Gastroesophageal sphincter (tissue), 4 donors: ENCODE measurements around the gene ARPC5L. TPM values are rescaled to one million over a fixed set of nuclear protein-coding genes. Genes with fewer than 3 reads are reported as not detected.
"Not testable (repeated sequence)": the region's sequence is repeated elsewhere in the genome, so short reads cannot be mapped to it uniquely, and the experiment has no call there.

ENCODE experiments used
- ATAC-seq: fragments of 150-250 bp; one replicate; pipeline ENCODE4 v1.9.1; 2016; ENCODE audit warnings: mild to moderate bottlenecking, moderate library complexity
- H3K27ac ChIP-seq, 4 donors: fragments of 200-600 bp; sonication (generic) in 3 of 4; 1 replicate in 3 of 4; 2 replicates in 1 of 4; pipeline ENCODE4 v1.5.1; 2016 to 2019
- H3K27me3 ChIP-seq: fragments of 200-600 bp; sonication (generic); one replicate; pipeline ENCODE4 v1.5.1; 2019
- H3K36me3 ChIP-seq, 2 donors: fragments of 200-600 bp; sonication (generic); one replicate each; pipeline ENCODE4 v1.5.1; 2019; ENCODE audit warnings: control low read depth in 1 of 2
- H3K4me1 ChIP-seq, 3 donors: fragments of 200-600 bp; sonication (generic); 1 replicate in 2 of 3; 2 replicates in 1 of 3; pipeline ENCODE4 v1.5.1; 2016 to 2019; ENCODE audit warnings: control low read depth in 2 of 3
- H3K4me3 ChIP-seq, 2 donors: fragments of 200-600 bp; sonication (generic); one replicate each; pipeline ENCODE4 v1.5.1; 2019; ENCODE audit warnings: mild to moderate bottlenecking in 1 of 2, moderate library complexity in 1 of 2
- H3K9me3 ChIP-seq, 3 donors: fragments of 200-600 bp; sonication (generic); one replicate each; pipeline ENCODE4 v1.5.1; 2017 to 2019; ENCODE audit warnings: control low read depth in 2 of 3
- EP300 ChIP-seq: sonication (generic); formaldehyde crosslinking; IDR thresholded peaks from one replicate; pipeline ENCODE4 v1.6.1; 2017; ENCODE audit warnings: antibody characterized with exemption, mild to moderate bottlenecking
- POLR2A ChIP-seq, 2 donors: fragments of 450-650 bp; IDR thresholded peaks; one replicate each; pipeline ENCODE4 v1.6.1; 2017; ENCODE audit warnings: antibody characterized with exemption in 2 of 2, mild to moderate bottlenecking in 2 of 2, moderate library complexity in 1 of 2
- POLR2AphosphoS5 ChIP-seq: sonication (generic); formaldehyde crosslinking; IDR thresholded peaks from one replicate; pipeline ENCODE4 v1.6.1; 2017; ENCODE audit warnings: antibody characterized with exemption
- WGBS, 2 donors: methylation state at CpG; one replicate each; pipeline ENCODE4 v1.1.5; 2018; ENCODE audit warnings: low coverage in 1 of 2; 5-methylcytosine and 5-hydroxymethylcytosine counted together
- total RNA-seq, 4 donors: library from RNA; depleted of rRNA; stranded (reverse); fragments of >200 nt; gene quantifications; one replicate each; pipeline ENCODE4 v1.1.0, GENCODE V29; 2016
- TF ChIP-seq, protein P1 (sequence below), 4 experiments: fragments of 200-600 bp in 2 of 4; fragments of 450-650 bp in 2 of 4; sonication (generic) in 1 of 4; IDR thresholded peaks; one replicate each; pipeline ENCODE4 v1.5.1; 2017 to 2019; ENCODE audit warnings: antibody characterized with exemption in 4 of 4, mild to moderate bottlenecking in 2 of 4, moderate library complexity in 2 of 4

The ARPC5L gene
- total RNA-seq, 4 donors from 2014 or later: 19.9 to 27.6 (median 20.3) TPM

- Histone ChIP-seq H3K36me3 (no peaks in the 10 kb centered on the region), H3K27me3 (no peaks in the 10 kb centered on the region), H3K9me3 (no peaks in the 10 kb centered on the region), H3K4me1 (peaks cover 0 to 50% (median 29%) of the 10 kb centered on the region in 3 donors), H3K4me3 (no peak overlapping the region), H3K27ac (peak overlapping the region in 3 of 4 donors; percentile 71 to 77 (median 72))
- TF ChIP-seq, protein P1, sequence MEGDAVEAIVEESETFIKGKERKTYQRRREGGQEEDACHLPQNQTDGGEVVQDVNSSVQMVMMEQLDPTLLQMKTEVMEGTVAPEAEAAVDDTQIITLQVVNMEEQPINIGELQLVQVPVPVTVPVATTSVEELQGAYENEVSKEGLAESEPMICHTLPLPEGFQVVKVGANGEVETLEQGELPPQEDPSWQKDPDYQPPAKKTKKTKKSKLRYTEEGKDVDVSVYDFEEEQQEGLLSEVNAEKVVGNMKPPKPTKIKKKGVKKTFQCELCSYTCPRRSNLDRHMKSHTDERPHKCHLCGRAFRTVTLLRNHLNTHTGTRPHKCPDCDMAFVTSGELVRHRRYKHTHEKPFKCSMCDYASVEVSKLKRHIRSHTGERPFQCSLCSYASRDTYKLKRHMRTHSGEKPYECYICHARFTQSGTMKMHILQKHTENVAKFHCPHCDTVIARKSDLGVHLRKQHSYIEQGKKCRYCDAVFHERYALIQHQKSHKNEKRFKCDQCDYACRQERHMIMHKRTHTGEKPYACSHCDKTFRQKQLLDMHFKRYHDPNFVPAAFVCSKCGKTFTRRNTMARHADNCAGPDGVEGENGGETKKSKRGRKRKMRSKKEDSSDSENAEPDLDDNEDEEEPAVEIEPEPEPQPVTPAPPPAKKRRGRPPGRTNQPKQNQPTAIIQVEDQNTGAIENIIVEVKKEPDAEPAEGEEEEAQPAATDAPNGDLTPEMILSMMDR (IDR thresholded peaks at IDR 0.05): no peak
- no CpG with 5 or more reads among the region's 7 CpGs for WGBS, 2 donors
- peak; percentile 23 for ATAC-seq
Observed at GRCh38 chr9:124834591-124834990, 27.3 kb upstream of the ARPC5L start.

- no peaks in the 10 kb centered on the region for H3K27me3 ChIP-seq
- 0% methylated on average over 1 of the region's 13 CpGs; no CpG with 5 or more reads in 1 of the 2 donors for WGBS, 2 donors
- peak overlapping the region in 3 of 4 donors; percentile 71 to 77 (median 72) for H3K27ac ChIP-seq
- no peak for TF ChIP-seq POLR2A (IDR thresholded peaks at IDR 0.05)
- TF ChIP-seq POLR2AphosphoS5: peak; percentile 48
- TF ChIP-seq, protein P1 (IDR thresholded peaks at IDR 0.05): no peak
- TF ChIP-seq EP300: no peak
- no peak overlapping the region for H3K4me3 ChIP-seq
- no peaks in the 10 kb centered on the region for H3K36me3 ChIP-seq
- H3K9me3 ChIP-seq: no peaks in the 10 kb centered on the region
- peaks cover 0 to 50% (median 29%) of the 10 kb centered on the region in 3 donors for H3K4me1 ChIP-seq
- peak; percentile 58 for ATAC-seq
Observed at GRCh38 chr9:124835026-124835557, 26.8 kb upstream of the ARPC5L start.

GRCh38 chr9:124838132-124838531, 23.8 kb upstream of the ARPC5L start:
- not testable (repeated sequence) for ATAC-seq
- 70 to 92% methylated on average over 2 to 4 of the region's 5 CpGs for WGBS, 2 donors

GRCh38 chr9:124838567-124839275, 23.2 kb upstream of the ARPC5L start:
- not testable (repeated sequence) for H3K36me3 ChIP-seq, H3K9me3 ChIP-seq, H3K27ac ChIP-seq, ATAC-seq, H3K27me3 ChIP-seq
- Histone ChIP-seq H3K4me3 (peak overlapping the region in 1 of 2 donors; percentile 38), H3K4me1 (peaks cover 0 to 26% (median 19%) of the 10 kb centered on the region in 3 donors)
- 57 to 67% methylated on average over 1 of the region's 52 CpGs for WGBS, 2 donors

More at GRCh38 chr9:124838132-124838531, 23.8 kb upstream of the ARPC5L start:
- not testable (repeated sequence) for H3K4me3 ChIP-seq, H3K9me3 ChIP-seq, H3K27ac ChIP-seq, H3K36me3 ChIP-seq, H3K27me3 ChIP-seq
- peaks cover 0 to 32% (median 19%) of the 10 kb centered on the region in 3 donors for H3K4me1 ChIP-seq

DNA sequence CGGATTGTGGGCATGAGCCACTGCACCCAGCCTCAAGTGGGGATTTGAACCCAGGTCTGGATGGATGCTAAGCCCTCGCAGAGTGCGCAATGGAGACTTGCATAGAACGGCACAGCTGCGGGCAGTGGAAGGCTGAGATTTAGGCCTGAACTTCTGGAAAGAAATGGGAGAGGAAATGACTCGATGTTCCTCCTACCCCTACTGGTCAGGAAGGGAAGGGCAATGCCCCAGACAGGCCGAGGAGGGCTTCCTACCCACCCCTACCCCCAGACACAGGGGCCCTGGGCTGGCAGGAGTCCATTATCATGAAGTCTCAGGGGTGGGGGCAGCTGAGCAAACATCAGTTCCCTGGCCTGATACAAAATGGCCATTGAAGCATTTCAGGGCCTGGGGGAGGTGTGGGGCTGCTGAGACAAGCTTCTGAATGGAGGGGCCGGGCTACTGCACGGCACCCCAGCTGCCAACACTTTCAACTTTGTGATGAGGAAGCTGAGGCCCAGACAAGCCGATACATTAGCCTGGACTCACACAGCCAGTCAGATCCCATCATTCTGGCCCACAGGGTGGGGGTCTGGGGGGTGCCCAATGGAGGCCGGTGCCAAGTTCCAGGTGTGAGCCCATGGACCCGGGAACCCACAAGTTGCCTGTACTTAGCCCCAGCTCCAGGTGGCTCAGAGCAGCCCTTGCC, 22.2 kb upstream of the ARPC5L start:
- H3K4me3 ChIP-seq: no peak overlapping the region
- H3K27ac ChIP-seq: no peak overlapping the region
- peak; percentile 23 for ATAC-seq
- 62% methylated on average over 6 of the region's 12 CpGs; no CpG with 5 or more reads in 1 of the 2 donors for WGBS, 2 donors
- TF ChIP-seq, protein P1 (IDR thresholded peaks at IDR 0.05): peak in 3 of 4 experiments; percentile 26 to 46 (median 45)
- TF ChIP-seq POLR2AphosphoS5 (no peak), POLR2A (IDR thresholded peaks at IDR 0.05) (no peak), EP300 (no peak)
- H3K9me3 ChIP-seq: no peaks in the 10 kb centered on the region
- H3K4me1 ChIP-seq: peaks cover 0 to 16% (median 13%) of the 10 kb centered on the region in 3 donors
- H3K27me3 ChIP-seq: no peaks in the 10 kb centered on the region
- no peaks in the 10 kb centered on the region for H3K36me3 ChIP-seq
